Skin of body (tissue), 2 donors: ENCODE data around the gene ACTC1. TPM values are rescaled to one million over a fixed set of nuclear protein-coding genes. Genes with fewer than 3 reads are reported as not detected.

Source experiments
- DNase-seq: peaks from one replicate; lab custom pipeline; 2025; lab: John Stamatoyannopoulos, UW
- total RNA-seq: library from RNA; depleted of rRNA; stranded (reverse); fragments of >200 nt; gene quantifications from one replicate; pipeline ENCODE4 v1.2.3, GENCODE V29; 2014

Gene ACTC1
- total RNA-seq, 1 donor from 2014 or later: 126 TPM

- DNase-seq: no peak
Measured at GRCh38 chr15:34802371-34802770, 7.0 kb upstream of the ACTC1 start.

- DNase-seq: peak; percentile 12
Measured at GRCh38 chr15:34799149-34800101, 4.1 kb upstream of the ACTC1 start.

GRCh38 chr15:34796847-34797435 lies 1.6 kb upstream of the ACTC1 start:
- DNase-seq: no peak

- no peak for DNase-seq
Measured at GRCh38 chr15:34794590-34795206, 651 bp downstream of the ACTC1 start.

GRCh38 chr15:34793901-34794300 lies 1.4 kb downstream of the ACTC1 start:
- no peak for DNase-seq

- DNase-seq: no peak
Measured at GRCh38 chr15:34793071-34793470, 2.3 kb downstream of the ACTC1 start.

GRCh38 chr15:34791701-34792100 lies 3.6 kb downstream of the ACTC1 start:
- DNase-seq: no peak

- DNase-seq: no peak
Measured at GRCh38 chr15:34790121-34790520, 5.2 kb downstream of the ACTC1 start.

- no peak for DNase-seq
Measured at GRCh38 chr15:34789326-34789725, 6.0 kb downstream of the ACTC1 start.

GRCh38 chr15:34786206-34786605 lies 9.1 kb downstream of the ACTC1 start:
- DNase-seq: no peak

- no peak for DNase-seq
Measured at GRCh38 chr15:34783991-34784390, 11.4 kb downstream of the ACTC1 start.

GRCh38 chr15:34783431-34783830 lies 11.9 kb downstream of the ACTC1 start:
- DNase-seq: no peak

- DNase-seq: no peak
Measured at GRCh38 chr15:34782901-34783300, 12.4 kb downstream of the ACTC1 start.

- no peak for DNase-seq
Measured at GRCh38 chr15:34780725-34781124, 14.6 kb downstream of the ACTC1 start.

GRCh38 chr15:34776606-34777105 lies 18.7 kb downstream of the ACTC1 start:
- no peak for DNase-seq

- DNase-seq: no peak
Measured at GRCh38 chr15:34773917-34774316, 21.4 kb downstream of the ACTC1 start.

GRCh38 chr15:34773013-34773412 lies 22.3 kb downstream of the ACTC1 start:
- no peak for DNase-seq

GRCh38 chr15:34772312-34772711 lies 23.0 kb downstream of the ACTC1 start:
- DNase-seq: no peak

GRCh38 chr15:34769711-34770110 lies 25.6 kb downstream of the ACTC1 start:
- no peak for DNase-seq

GRCh38 chr15:34768530-34768929 lies 26.8 kb downstream of the ACTC1 start:
- DNase-seq: no peak

GRCh38 chr15:34765741-34766140 lies 29.6 kb downstream of the ACTC1 start:
- DNase-seq: no peak

- no peak for DNase-seq
Measured at GRCh38 chr15:34760909-34761308, 34.4 kb downstream of the ACTC1 start.
